Activated naive CD4-positive, alpha-beta T cell treated with anti-CD3 and anti-CD28 coated beads, Interleukin-2, amount 50 U/mL, for 72 hours (primary cell): ENCODE results near the gene HAUS7. TPM values are rescaled to one million over a fixed set of nuclear protein-coding genes. Genes with fewer than 3 reads are reported as not detected.

ENCODE experiments used
- ATAC-seq, 2 donors: fragments of 150-1000 bp; cut with Tn5 transposase; 2 replicates each; pipeline ENCODE4 v1.10.0; 2021; ENCODE audit warnings: mild to moderate bottlenecking in 2 of 2, moderate library complexity in 2 of 2
- DNase-seq, 2 donors: peaks; one replicate each; pipeline ENCODE4 v3.0.0; 2021 to 2022; ENCODE audit warnings: low spot score in 2 of 2
- H3K27ac Mint-ChIP-seq, 2 donors: one replicate each; pipeline ENCODE4 v1.8.0; 2022; ENCODE audit warnings: mild to moderate bottlenecking in 2 of 2, mixed read lengths in 2 of 2
- H3K36me3 Mint-ChIP-seq, 2 donors: one replicate each; pipeline ENCODE4 v1.8.0; 2022; ENCODE audit warnings: mixed read lengths in 2 of 2
- H3K9me3 Mint-ChIP-seq, 2 donors: one replicate each; pipeline ENCODE4 v1.8.0; 2022; ENCODE audit warnings: mixed read lengths in 2 of 2
- total RNA-seq, 2 donors: library from RNA; stranded (reverse); gene quantifications; one replicate each; pipeline ENCODE4 v1.2.3, GENCODE V29; 2022

Gene HAUS7
- total RNA-seq, 2 donors from 2014 or later, result 35.4 to 65.5 TPM

- Mint-ChIP-seq H3K36me3 (no peaks in the 10 kb centered on the region), H3K27ac (peak overlapping the region; percentile 65 to 69), H3K9me3 (no peaks in the 10 kb centered on the region)
- ATAC-seq (peak; percentile 32 to 46), DNase-seq (peak in 1 of 2 donors; percentile 7)
These were observed 465 bp downstream of the HAUS7 start for GRCh38 chrX:153469811-153470410.

- no peaks in the 10 kb centered on the region for H3K36me3 Mint-ChIP-seq
- ATAC-seq (no peak), DNase-seq (no peak)
- H3K9me3 Mint-ChIP-seq, result no peaks in the 10 kb centered on the region
- no peak overlapping the region for H3K27ac Mint-ChIP-seq
These were observed 2.3 kb downstream of the HAUS7 start for GRCh38 chrX:153468008-153468580.

GRCh38 chrX:153465691-153466380 is 4.5 kb downstream of the HAUS7 start:
- ATAC-seq, result no peak
- H3K27ac Mint-ChIP-seq, result no peak overlapping the region

GRCh38 chrX:153464116-153464515 is 6.3 kb downstream of the HAUS7 start:
- DNase-seq, result no peak
- no peak for ATAC-seq
- no peaks in the 10 kb centered on the region for H3K36me3 Mint-ChIP-seq
- no peaks in the 10 kb centered on the region for H3K9me3 Mint-ChIP-seq
- no peak overlapping the region for H3K27ac Mint-ChIP-seq

More at GRCh38 chrX:153465691-153466380, 4.5 kb downstream of the HAUS7 start:
- H3K36me3 Mint-ChIP-seq, result no peaks in the 10 kb centered on the region
- H3K9me3 Mint-ChIP-seq, result no peaks in the 10 kb centered on the region
- DNase-seq, result no peak

- Mint-ChIP-seq H3K27ac (no peak overlapping the region), H3K9me3 (no peaks in the 10 kb centered on the region), H3K36me3 (no peaks in the 10 kb centered on the region)
- no peak for ATAC-seq
- no peak for DNase-seq
These were observed 6.8 kb downstream of the HAUS7 start for GRCh38 chrX:153463556-153463955.

- no peaks in the 10 kb centered on the region for H3K36me3 Mint-ChIP-seq
- ATAC-seq (no peak), DNase-seq (no peak)
- H3K9me3 Mint-ChIP-seq, result no peaks in the 10 kb centered on the region
- no peak overlapping the region for H3K27ac Mint-ChIP-seq
These were observed 7.3 kb downstream of the HAUS7 start for GRCh38 chrX:153463031-153463430.

GRCh38 chrX:153462291-153462690 is 8.1 kb downstream of the HAUS7 start:
- DNase-seq (no peak), ATAC-seq (no peak)
- Mint-ChIP-seq H3K9me3 (no peaks in the 10 kb centered on the region), H3K27ac (no peak overlapping the region), H3K36me3 (no peaks in the 10 kb centered on the region)

- ATAC-seq, result peak in 1 of 2 donors; percentile 67
- peak in 1 of 2 donors; percentile 24 for DNase-seq
- H3K9me3 Mint-ChIP-seq, result no peaks in the 10 kb centered on the region
- H3K36me3 Mint-ChIP-seq, result no peaks in the 10 kb centered on the region
- H3K27ac Mint-ChIP-seq, result no peak overlapping the region
These were observed 9.6 kb downstream of the HAUS7 start for GRCh38 chrX:153460826-153461225.

- H3K36me3 Mint-ChIP-seq, result no peaks in the 10 kb centered on the region
- ATAC-seq, result no peak
These were observed 10.4 kb downstream of the HAUS7 start for GRCh38 chrX:153459986-153460385.

GRCh38 chrX:153458476-153458875 is 11.9 kb downstream of the HAUS7 start:
- H3K9me3 Mint-ChIP-seq, result no peaks in the 10 kb centered on the region
- ATAC-seq, result no peak
- no peaks in the 10 kb centered on the region for H3K36me3 Mint-ChIP-seq
- no peak for DNase-seq
- no peak overlapping the region for H3K27ac Mint-ChIP-seq

More at GRCh38 chrX:153459986-153460385, 10.4 kb downstream of the HAUS7 start:
- H3K9me3 Mint-ChIP-seq, result no peaks in the 10 kb centered on the region
- H3K27ac Mint-ChIP-seq, result no peak overlapping the region
- no peak for DNase-seq

GRCh38 chrX:153457827-153458466 is 12.4 kb downstream of the HAUS7 start:
- no peak for DNase-seq
- Mint-ChIP-seq H3K36me3 (no peaks in the 10 kb centered on the region), H3K9me3 (no peaks in the 10 kb centered on the region), H3K27ac (no peak overlapping the region)
- ATAC-seq, result no peak

- DNase-seq, result no peak
- no peaks in the 10 kb centered on the region for H3K9me3 Mint-ChIP-seq
- H3K27ac Mint-ChIP-seq, result no peak overlapping the region
- ATAC-seq, result no peak
- H3K36me3 Mint-ChIP-seq, result no peaks in the 10 kb centered on the region
These were observed 13.1 kb downstream of the HAUS7 start for GRCh38 chrX:153457136-153457825.

- no peak for DNase-seq
These were observed 13.7 kb downstream of the HAUS7 start for GRCh38 chrX:153456704-153457103.

GRCh38 chrX:153456161-153456560 is 14.2 kb downstream of the HAUS7 start:
- DNase-seq (no peak), ATAC-seq (no peak)
- Mint-ChIP-seq H3K36me3 (no peaks in the 10 kb centered on the region), H3K27ac (no peak overlapping the region), H3K9me3 (no peaks in the 10 kb centered on the region)

More at GRCh38 chrX:153456704-153457103, 13.7 kb downstream of the HAUS7 start:
- ATAC-seq, result no peak
- H3K27ac Mint-ChIP-seq, result peak overlapping the region in 1 of 2 donors; percentile 68
- no peaks in the 10 kb centered on the region for H3K9me3 Mint-ChIP-seq
- no peaks in the 10 kb centered on the region for H3K36me3 Mint-ChIP-seq

- ATAC-seq (no peak), DNase-seq (no peak)
- H3K9me3 Mint-ChIP-seq, result no peaks in the 10 kb centered on the region
- no peaks in the 10 kb centered on the region for H3K36me3 Mint-ChIP-seq
- H3K27ac Mint-ChIP-seq, result no peak overlapping the region
These were observed 14.8 kb downstream of the HAUS7 start for GRCh38 chrX:153455571-153455970.

- no peaks in the 10 kb centered on the region for H3K9me3 Mint-ChIP-seq
- DNase-seq, result no peak
- H3K27ac Mint-ChIP-seq, result no peak overlapping the region
- H3K36me3 Mint-ChIP-seq, result no peaks in the 10 kb centered on the region
- no peak for ATAC-seq
These were observed 15.3 kb downstream of the HAUS7 start for GRCh38 chrX:153454901-153455550.
